Hepatocyte (in vitro differentiated cells): ENCODE data around the gene ZNF512.

Experiments used
- EZH2 ChIP-seq: fragments of 200-600 bp; sonication (generic); IDR thresholded peaks from 2 replicates; pipeline ENCODE4 v1.6.1; 2016; ENCODE audit warnings: antibody characterized with exemption, mild to moderate bottlenecking, borderline replicate concordance
- EZH2phosphoT487 ChIP-seq: fragments of 200-600 bp; sonication (generic); IDR thresholded peaks from one replicate; pipeline ENCODE4 v1.6.1; 2018; ENCODE audit warnings: antibody characterized with exemption, mild to moderate bottlenecking, low read depth, moderate library complexity; ENCODE audit not compliant: unreplicated experiment, severe bottlenecking
- TF ChIP-seq, protein P1 (sequence below): fragments of 200-600 bp; sonication (generic); IDR thresholded peaks from 2 replicates; pipeline ENCODE4 v1.5.1; 2016; ENCODE audit warnings: antibody characterized with exemption, mild to moderate bottlenecking; ENCODE audit not compliant: poor library complexity

DNA sequence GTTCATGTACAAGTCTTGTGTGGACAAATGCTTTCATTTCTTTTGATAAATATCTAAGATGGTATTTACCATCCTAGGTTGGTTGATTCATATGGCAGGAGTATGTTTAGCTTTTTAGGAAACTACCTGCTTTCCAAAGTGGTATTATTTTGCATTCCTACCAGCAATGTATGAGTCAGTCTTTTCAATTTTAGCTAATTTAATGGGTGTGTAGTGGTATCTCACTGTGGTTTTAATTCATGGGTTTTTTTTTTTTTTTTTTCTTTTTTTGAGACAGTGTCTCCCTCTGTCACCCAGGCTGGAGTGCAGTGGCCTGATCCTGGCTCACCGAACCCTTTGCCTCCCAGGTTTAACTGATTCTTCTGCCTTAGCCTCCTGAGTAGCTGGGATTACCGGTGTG, 4.2 kb downstream of the ZNF512 start:
- TF ChIP-seq, protein P1, sequence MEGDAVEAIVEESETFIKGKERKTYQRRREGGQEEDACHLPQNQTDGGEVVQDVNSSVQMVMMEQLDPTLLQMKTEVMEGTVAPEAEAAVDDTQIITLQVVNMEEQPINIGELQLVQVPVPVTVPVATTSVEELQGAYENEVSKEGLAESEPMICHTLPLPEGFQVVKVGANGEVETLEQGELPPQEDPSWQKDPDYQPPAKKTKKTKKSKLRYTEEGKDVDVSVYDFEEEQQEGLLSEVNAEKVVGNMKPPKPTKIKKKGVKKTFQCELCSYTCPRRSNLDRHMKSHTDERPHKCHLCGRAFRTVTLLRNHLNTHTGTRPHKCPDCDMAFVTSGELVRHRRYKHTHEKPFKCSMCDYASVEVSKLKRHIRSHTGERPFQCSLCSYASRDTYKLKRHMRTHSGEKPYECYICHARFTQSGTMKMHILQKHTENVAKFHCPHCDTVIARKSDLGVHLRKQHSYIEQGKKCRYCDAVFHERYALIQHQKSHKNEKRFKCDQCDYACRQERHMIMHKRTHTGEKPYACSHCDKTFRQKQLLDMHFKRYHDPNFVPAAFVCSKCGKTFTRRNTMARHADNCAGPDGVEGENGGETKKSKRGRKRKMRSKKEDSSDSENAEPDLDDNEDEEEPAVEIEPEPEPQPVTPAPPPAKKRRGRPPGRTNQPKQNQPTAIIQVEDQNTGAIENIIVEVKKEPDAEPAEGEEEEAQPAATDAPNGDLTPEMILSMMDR: no peak
- TF ChIP-seq EZH2 (no peak), EZH2phosphoT487 (no peak)
